Prostate gland (tissue), 2 donors: Measurements from ENCODE around the gene FAM184B. TPM values are rescaled to one million over a fixed set of nuclear protein-coding genes. Genes with fewer than 3 reads are reported as not detected.

Experiments used
- DNase-seq: peaks from one replicate; pipeline ENCODE4 v3.0.0-alpha.2; 2019; ENCODE audit warnings: low spot score
- H3K27ac ChIP-seq, 2 donors: fragments of 200-600 bp; sonication (generic); 2 replicates each; pipeline ENCODE4 v1.5.1; 2017 to 2019
- H3K27me3 ChIP-seq: fragments of 200-600 bp; sonication (generic); replicated peaks from 2 replicates; pipeline ENCODE4 v1.5.1; 2019; ENCODE audit not compliant: insufficient read depth
- H3K36me3 ChIP-seq, 2 donors: fragments of 200-600 bp; sonication (generic); 1 replicate in 1 of 2; 2 replicates in 1 of 2; pipeline versions ENCODE4 v1.5.1 to v1.8.1; 2017 to 2019
- H3K4me1 ChIP-seq: fragments of 200-600 bp; sonication (generic); replicated peaks from 2 replicates; pipeline ENCODE4 v1.5.1; 2019
- H3K4me3 ChIP-seq, 2 donors: fragments of 200-600 bp; sonication (generic); 2 replicates each; pipeline ENCODE4 v1.5.1; 2017 to 2019
- H3K9me3 ChIP-seq: fragments of 200-600 bp; sonication (generic); 2 replicates; pipeline ENCODE4 v1.5.1; 2017
- POLR2A ChIP-seq: fragments of 450-650 bp; IDR thresholded peaks from one replicate; pipeline ENCODE4 v1.6.1; 2016; ENCODE audit warnings: antibody characterized with exemption, mild to moderate bottlenecking
- POLR2AphosphoS5 ChIP-seq: sonication (generic); formaldehyde crosslinking; IDR thresholded peaks from one replicate; pipeline ENCODE4 v1.6.1; 2017; ENCODE audit warnings: antibody characterized with exemption
- WGBS: methylation state at CpG from one replicate; pipeline ENCODE4 v1.1.5; 2018; 5-methylcytosine and 5-hydroxymethylcytosine counted together
- intact Hi-C: fragments of 100-400 bp; cut with DNase I; formaldehyde crosslinking; loops from one replicate; pipeline ENCODE4 v1.14.2; 2022
- total RNA-seq, 2 donors: library from RNA; depleted of rRNA; stranded (reverse); fragments of >200 nt; gene quantifications; one replicate each; pipeline ENCODE4 v1.1.0, GENCODE V29; 2016
- TF ChIP-seq, protein P1 (sequence below), 4 experiments: fragments of 200-600 bp in 2 of 4; fragments of 450-650 bp in 2 of 4; sonication (generic) in 2 of 4; IDR thresholded peaks; 1 replicate in 3 of 4; 2 replicates in 1 of 4; pipeline ENCODE4 v1.5.1; 2016 to 2019; ENCODE audit warnings: antibody characterized with exemption in 4 of 4, mild to moderate bottlenecking in 2 of 4, moderate library complexity in 2 of 4

FAM184B gene
- total RNA-seq, 2 donors from 2014 or later = 0.09 to 0.34 TPM

DNA sequence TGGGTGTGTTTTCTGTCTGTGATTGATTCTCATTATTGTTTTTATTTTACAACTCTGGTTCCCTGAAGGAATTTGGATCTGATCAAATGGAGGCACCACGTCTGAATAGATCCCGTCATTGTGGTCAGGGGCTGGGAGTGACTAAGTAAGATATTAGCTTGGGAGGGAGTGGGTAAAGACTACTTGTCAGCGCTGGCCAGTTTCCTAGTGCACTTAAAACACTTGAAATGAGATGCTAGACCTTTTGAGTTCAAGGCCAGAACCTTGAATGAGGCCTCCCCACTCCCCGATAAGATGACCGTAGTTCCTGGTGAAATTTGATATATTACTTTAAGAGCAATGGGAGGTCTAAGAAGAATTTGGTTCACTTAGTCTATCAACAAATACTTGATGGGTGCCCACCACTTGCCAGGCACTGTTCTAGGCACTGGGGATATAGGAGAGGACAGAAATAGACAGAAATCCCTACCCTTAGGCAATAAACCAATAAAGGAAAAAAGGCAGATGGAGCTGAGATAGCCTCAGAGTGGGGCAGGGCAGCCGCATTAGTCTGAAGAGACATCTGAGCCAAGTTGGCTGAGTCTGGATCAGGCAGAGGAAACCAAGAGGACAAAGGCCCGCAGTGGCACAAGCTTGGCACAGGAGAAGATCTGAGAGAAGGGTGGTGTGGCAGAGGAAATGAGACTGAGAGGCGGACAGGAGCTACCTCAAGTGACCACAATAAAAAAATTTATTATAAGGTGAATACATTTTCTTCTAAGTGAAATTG is 11.8 kb downstream of the FAM184B start:
- peaks cover 2% of the 10 kb centered on the region for H3K27me3 ChIP-seq
- H3K4me1 ChIP-seq = no peaks in the 10 kb centered on the region
- no peak overlapping the region for H3K27ac ChIP-seq
- no peak overlapping the region for H3K4me3 ChIP-seq
- DNase-seq = no peak
- WGBS = 58% methylated on average over 8 of the region's 8 CpGs
- intact Hi-C loops = no loop called here
- H3K36me3 ChIP-seq = no peaks in the 10 kb centered on the region
- TF ChIP-seq POLR2AphosphoS5 (no peak), POLR2A (no peak)
- TF ChIP-seq, protein P1, sequence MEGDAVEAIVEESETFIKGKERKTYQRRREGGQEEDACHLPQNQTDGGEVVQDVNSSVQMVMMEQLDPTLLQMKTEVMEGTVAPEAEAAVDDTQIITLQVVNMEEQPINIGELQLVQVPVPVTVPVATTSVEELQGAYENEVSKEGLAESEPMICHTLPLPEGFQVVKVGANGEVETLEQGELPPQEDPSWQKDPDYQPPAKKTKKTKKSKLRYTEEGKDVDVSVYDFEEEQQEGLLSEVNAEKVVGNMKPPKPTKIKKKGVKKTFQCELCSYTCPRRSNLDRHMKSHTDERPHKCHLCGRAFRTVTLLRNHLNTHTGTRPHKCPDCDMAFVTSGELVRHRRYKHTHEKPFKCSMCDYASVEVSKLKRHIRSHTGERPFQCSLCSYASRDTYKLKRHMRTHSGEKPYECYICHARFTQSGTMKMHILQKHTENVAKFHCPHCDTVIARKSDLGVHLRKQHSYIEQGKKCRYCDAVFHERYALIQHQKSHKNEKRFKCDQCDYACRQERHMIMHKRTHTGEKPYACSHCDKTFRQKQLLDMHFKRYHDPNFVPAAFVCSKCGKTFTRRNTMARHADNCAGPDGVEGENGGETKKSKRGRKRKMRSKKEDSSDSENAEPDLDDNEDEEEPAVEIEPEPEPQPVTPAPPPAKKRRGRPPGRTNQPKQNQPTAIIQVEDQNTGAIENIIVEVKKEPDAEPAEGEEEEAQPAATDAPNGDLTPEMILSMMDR (IDR thresholded peaks at IDR 0.05) = no peak
- H3K9me3 ChIP-seq = no peaks in the 10 kb centered on the region

DNA sequence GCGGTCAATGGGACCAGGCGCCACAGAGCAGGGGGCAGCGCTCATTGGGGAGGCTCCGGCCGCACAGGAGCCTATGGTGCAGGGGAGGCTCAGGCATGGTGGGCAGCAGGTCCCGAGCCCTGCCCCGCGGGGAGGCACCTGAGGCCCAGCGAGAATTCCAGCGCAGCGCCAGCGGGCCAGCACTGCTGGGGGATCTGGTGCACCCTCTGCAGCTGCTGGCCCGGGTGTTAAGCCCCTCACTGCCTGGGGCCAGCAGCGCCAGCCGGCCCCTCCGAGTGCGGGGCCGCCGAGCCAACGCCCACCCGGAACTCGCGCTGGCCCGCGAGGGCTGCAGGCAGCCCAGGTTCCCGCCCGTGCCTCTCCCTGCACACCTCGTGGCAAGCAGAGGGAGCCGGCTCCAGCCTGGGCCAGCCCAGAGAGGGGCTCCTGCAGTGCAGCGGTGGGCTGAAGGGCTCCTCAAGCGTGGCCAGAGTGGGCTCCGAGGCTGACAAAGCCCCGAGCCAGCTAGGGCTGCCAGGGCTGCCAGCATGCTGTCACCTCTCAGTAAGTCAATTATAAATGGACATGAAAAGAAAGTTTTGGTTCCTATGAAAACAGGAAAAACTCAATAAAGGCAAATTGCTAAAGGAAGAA is 14.5 kb downstream of the FAM184B start:
- no peaks in the 10 kb centered on the region for H3K9me3 ChIP-seq
- H3K27ac ChIP-seq = no peak overlapping the region
- WGBS = 93% methylated on average over 16 of the region's 33 CpGs
- peaks cover 2% of the 10 kb centered on the region for H3K27me3 ChIP-seq
- intact Hi-C loops = no loop called here
- no peak for TF ChIP-seq POLR2A
- TF ChIP-seq, protein P1 (IDR thresholded peaks at IDR 0.05) = no peak
- no peak for TF ChIP-seq POLR2AphosphoS5
- no peak overlapping the region for H3K4me3 ChIP-seq
- DNase-seq = no peak
- no peaks in the 10 kb centered on the region for H3K4me1 ChIP-seq
- no peaks in the 10 kb centered on the region for H3K36me3 ChIP-seq

DNA sequence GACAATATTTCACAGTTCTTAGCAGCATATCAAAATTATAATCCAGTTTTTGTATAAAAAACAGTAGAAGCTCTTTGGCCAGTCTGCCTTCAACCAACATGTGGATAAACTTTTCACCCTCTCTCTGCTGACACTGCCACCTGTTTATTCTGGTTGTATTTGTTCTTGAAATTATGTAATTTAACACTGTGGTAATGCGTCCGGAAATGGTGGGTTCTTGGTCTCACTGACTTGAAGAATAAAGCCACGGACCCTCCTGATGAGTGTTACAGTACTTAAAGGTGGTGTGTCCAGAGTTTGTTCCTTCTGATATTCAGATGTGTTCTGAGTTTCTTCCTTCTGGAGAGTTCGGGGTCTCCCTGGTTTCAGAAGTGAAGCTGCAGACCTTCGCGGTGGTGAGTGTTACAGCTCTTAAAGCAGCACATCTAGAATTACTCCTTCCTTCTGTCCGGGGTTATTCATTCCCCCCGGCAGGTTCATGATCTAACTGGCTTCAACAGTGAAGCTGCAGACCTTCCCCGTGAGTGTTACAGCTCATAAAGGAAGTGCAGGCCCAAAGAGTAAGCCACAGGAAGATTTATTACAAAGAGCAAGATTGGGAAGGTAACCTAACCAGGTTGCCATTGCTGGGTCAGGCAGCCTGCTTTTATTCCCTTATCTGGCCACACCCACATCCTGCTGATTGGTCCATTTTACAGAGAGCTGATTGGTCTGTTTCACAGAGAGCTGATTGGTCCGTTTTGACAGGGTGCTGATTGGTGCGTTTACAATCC is 15.7 kb downstream of the FAM184B start:
- intact Hi-C loops = no loop called here
- no peak for TF ChIP-seq POLR2AphosphoS5
- TF ChIP-seq, protein P1 (IDR thresholded peaks at IDR 0.05) = no peak
- TF ChIP-seq POLR2A = no peak
- Histone ChIP-seq H3K27me3 (no peaks in the 10 kb centered on the region), H3K36me3 (no peaks in the 10 kb centered on the region), H3K4me1 (no peaks in the 10 kb centered on the region), H3K9me3 (no peaks in the 10 kb centered on the region), H3K4me3 (no peak overlapping the region), H3K27ac (no peak overlapping the region)
- no peak for DNase-seq
- WGBS = 81% methylated on average over 11 of the region's 11 CpGs

DNA sequence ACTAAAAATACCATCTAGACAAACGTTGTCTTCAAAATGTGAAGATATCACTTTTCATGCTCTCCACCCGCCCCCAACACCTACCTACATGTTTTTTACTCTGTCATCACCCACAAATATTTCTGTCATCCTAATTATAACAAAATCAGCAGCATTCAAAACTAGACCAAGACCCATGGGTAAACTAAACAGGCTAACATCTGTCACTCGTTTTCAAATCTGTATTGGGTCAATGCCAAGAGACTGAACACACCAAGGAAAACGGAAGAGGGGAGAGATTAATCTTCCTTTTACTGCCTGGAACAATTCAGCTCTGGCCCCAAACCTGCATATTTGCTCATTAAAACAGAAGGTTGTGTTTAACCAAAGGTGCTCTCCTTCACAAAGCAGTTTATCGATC is 17.5 kb downstream of the FAM184B start:
- Histone ChIP-seq H3K27me3 (no peaks in the 10 kb centered on the region), H3K27ac (no peak overlapping the region), H3K4me3 (no peak overlapping the region), H3K36me3 (no peaks in the 10 kb centered on the region), H3K4me1 (no peaks in the 10 kb centered on the region), H3K9me3 (no peaks in the 10 kb centered on the region)
- intact Hi-C loops = no loop called here
- no peak for DNase-seq
- TF ChIP-seq, protein P1 (IDR thresholded peaks at IDR 0.05) = no peak
- TF ChIP-seq POLR2A (no peak), POLR2AphosphoS5 (no peak)
- 37% methylated on average over 5 of the region's 5 CpGs for WGBS
